ENCODE data around the gene RCN2.
"Not testable (repeated sequence)": the region's sequence is repeated elsewhere in the genome, so short reads cannot be mapped to it uniquely, and the experiment has no call there.

DNA sequence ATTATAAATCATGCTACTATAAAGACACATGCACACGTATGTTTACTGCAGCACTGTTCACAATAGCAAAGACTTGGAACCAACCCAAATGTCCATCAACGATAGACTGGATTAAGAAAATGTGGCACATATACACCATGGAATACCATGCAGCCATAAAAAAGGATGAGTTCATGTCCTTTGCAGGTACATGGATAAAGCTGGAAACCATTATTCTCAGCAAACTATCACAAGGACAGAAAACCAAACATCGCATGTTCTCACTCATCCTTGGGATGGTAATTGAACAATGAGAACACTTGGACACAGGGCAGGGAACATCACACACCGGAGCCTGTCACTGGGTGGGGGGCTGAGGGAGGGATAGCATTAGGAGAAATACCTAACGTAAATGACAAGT is 38.7 kb upstream of the RCN2 start:
- TF ChIP-seq, protein P1, sequence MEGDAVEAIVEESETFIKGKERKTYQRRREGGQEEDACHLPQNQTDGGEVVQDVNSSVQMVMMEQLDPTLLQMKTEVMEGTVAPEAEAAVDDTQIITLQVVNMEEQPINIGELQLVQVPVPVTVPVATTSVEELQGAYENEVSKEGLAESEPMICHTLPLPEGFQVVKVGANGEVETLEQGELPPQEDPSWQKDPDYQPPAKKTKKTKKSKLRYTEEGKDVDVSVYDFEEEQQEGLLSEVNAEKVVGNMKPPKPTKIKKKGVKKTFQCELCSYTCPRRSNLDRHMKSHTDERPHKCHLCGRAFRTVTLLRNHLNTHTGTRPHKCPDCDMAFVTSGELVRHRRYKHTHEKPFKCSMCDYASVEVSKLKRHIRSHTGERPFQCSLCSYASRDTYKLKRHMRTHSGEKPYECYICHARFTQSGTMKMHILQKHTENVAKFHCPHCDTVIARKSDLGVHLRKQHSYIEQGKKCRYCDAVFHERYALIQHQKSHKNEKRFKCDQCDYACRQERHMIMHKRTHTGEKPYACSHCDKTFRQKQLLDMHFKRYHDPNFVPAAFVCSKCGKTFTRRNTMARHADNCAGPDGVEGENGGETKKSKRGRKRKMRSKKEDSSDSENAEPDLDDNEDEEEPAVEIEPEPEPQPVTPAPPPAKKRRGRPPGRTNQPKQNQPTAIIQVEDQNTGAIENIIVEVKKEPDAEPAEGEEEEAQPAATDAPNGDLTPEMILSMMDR (IDR thresholded peaks at IDR 0.05), result not testable (repeated sequence)
- TF ChIP-seq POLR2A (IDR thresholded peaks at IDR 0.05), result not testable (repeated sequence)

All from breast epithelium (tissue), 3 donors.